SK-N-SH treated with all-trans-retinoic acid at 6 μM for 48 hours (cell line): ENCODE results near the gene KDM2B.

Experiments used
- ATAC-seq: fragments of 200-7000 bp; cut with Tn5 transposase; 3 replicates; pipeline ENCODE4 v1.9.1; 2020; ENCODE audit warnings: mild to moderate bottlenecking, moderate library complexity
- GLIS3 ChIP-seq: fragments of 250-450 bp; sonication (Bioruptor Pico); IDR thresholded peaks from 2 replicates; pipeline ENCODE4 v1.5.0; 2020; ENCODE audit warnings: mild to moderate bottlenecking, moderate library complexity
- ISL1 ChIP-seq: fragments of 250-450 bp; sonication (Bioruptor Pico); IDR thresholded peaks from 2 replicates; pipeline ENCODE4 v2.1.2; 2022; ENCODE audit warnings: mild to moderate bottlenecking, moderate library complexity
- PATZ1 ChIP-seq: fragments of 250-450 bp; sonication (Bioruptor Pico); IDR thresholded peaks from 2 replicates; pipeline ENCODE4 v1.8.0; 2020; ENCODE audit warnings: mild to moderate bottlenecking, moderate library complexity, borderline replicate concordance
- POU6F1 ChIP-seq: fragments of 250-450 bp; sonication (Bioruptor Pico); IDR thresholded peaks from 2 replicates; pipeline ENCODE4 v1.8.0; 2021; ENCODE audit warnings: low read depth, mild to moderate bottlenecking, moderate library complexity, borderline replicate concordance
- SNAI2 ChIP-seq: fragments of 250-450 bp; sonication (Bioruptor Pico); IDR thresholded peaks from 2 replicates; pipeline ENCODE4 v1.5.0; 2020; ENCODE audit warnings: mild to moderate bottlenecking, moderate library complexity
- TOX ChIP-seq: fragments of 250-450 bp; sonication (Bioruptor Pico); IDR thresholded peaks from 2 replicates; pipeline ENCODE4 v1.8.0; 2021; ENCODE audit warnings: mild to moderate bottlenecking, moderate library complexity, borderline replicate concordance
- ZC3H10 ChIP-seq: fragments of 250-450 bp; sonication (Bioruptor Pico); IDR thresholded peaks from 2 replicates; pipeline ENCODE4 v1.5.1; 2021; ENCODE audit warnings: mild to moderate bottlenecking, moderate library complexity
- ZNF565 ChIP-seq: fragments of 450-650 bp; formaldehyde crosslinking; conservative IDR thresholded peaks from 2 replicates; pipeline ENCODE4 v1.5.0; 2020; ENCODE audit warnings: low read depth, mild to moderate bottlenecking, moderate library complexity
- ZNF70 ChIP-seq: fragments of 450-650 bp; formaldehyde crosslinking; IDR thresholded peaks from 2 replicates; pipeline ENCODE4 v1.5.0; 2020; ENCODE audit warnings: mild to moderate bottlenecking, moderate library complexity
- ZNF8 ChIP-seq: fragments of 450-650 bp; formaldehyde crosslinking; IDR thresholded peaks from 2 replicates; pipeline ENCODE4 v1.5.0; 2020; ENCODE audit warnings: mild to moderate bottlenecking, moderate library complexity

KDM2B gene

GRCh38 chr12:121379945-121380344 lies 200.9 kb downstream of the KDM2B start:
- TF ChIP-seq PATZ1 (CRISPR knock-in tag), result no peak
- no peak for TF ChIP-seq ZNF565 (CRISPR knock-in tag)
- no peak for TF ChIP-seq SNAI2
- no peak for TF ChIP-seq ZNF8 (CRISPR knock-in tag)
- TF ChIP-seq ZC3H10 (CRISPR knock-in tag), result no peak
- no peak for TF ChIP-seq GLIS3 (CRISPR knock-in tag)
- TF ChIP-seq TOX (CRISPR knock-in tag), result no peak
- TF ChIP-seq ISL1 (CRISPR knock-in tag), result no peak
- no peak for TF ChIP-seq ZNF70 (CRISPR knock-in tag)
- no peak for TF ChIP-seq POU6F1 (CRISPR knock-in tag)
- ATAC-seq, result no peak
